Calu3 (cell line): ENCODE results near the gene MYEF2. TPM values are rescaled to one million over a fixed set of nuclear protein-coding genes. Genes with fewer than 3 reads are reported as not detected.

Experiments
- BruUV-seq: library from RNA; stranded (reverse); fragments of 400-500 nt; replicated peaks from 2 replicates; lab custom pipeline; 2021; lab: Mats Ljungman, UMichigan
- CTCF ChIA-PET: fragments of 300-600 bp; sonication (Branson Sonifier 250); formaldehyde crosslinking; loops from one replicate; lab custom pipeline; 2022; ENCODE audit warnings: antibody characterized with exemption; lab: Charles Lee
- DNase-seq: peaks from one replicate; pipeline ENCODE4 v3.0.0; 2022
- H3K27ac Mint-ChIP-seq: one replicate; pipeline ENCODE4 v1.8.0; 2022; ENCODE audit warnings: mixed read lengths; ENCODE audit not compliant: unreplicated experiment
- H3K27me3 Mint-ChIP-seq: one replicate; pipeline ENCODE4 v1.8.0; 2022; ENCODE audit warnings: mixed read lengths; ENCODE audit not compliant: unreplicated experiment
- H3K36me3 Mint-ChIP-seq: one replicate; pipeline ENCODE4 v1.8.0; 2022; ENCODE audit warnings: mild to moderate bottlenecking, moderate library complexity, mixed read lengths; ENCODE audit not compliant: insufficient read depth, unreplicated experiment
- H3K4me1 Mint-ChIP-seq: one replicate; pipeline ENCODE4 v1.8.0; 2022; ENCODE audit warnings: mild to moderate bottlenecking, low read depth, mixed read lengths; ENCODE audit not compliant: unreplicated experiment
- H3K4me3 Mint-ChIP-seq: one replicate; pipeline ENCODE4 v1.8.0; 2022; ENCODE audit warnings: mild to moderate bottlenecking, low read depth, moderate library complexity, mixed read lengths; ENCODE audit not compliant: unreplicated experiment
- H3K9me3 Mint-ChIP-seq: one replicate; pipeline ENCODE4 v1.8.0; 2022; ENCODE audit warnings: low read depth, mixed read lengths; ENCODE audit not compliant: unreplicated experiment
- intact Hi-C: fragments of 100-400 bp; cut with micrococcal nuclease; formaldehyde crosslinking; loops from one replicate; pipeline ENCODE4 v1.10.0; 2022; ENCODE audit not compliant: unreplicated experiment
- total RNA-seq: library from RNA; stranded (reverse); gene quantifications from 2 replicates; pipeline ENCODE4 v1.2.3, GENCODE V29; 2022
- TF ChIP-seq, protein P1 (sequence below): fragments of 200-600 bp; IDR thresholded peaks from one replicate; pipeline ENCODE4 v1.8.0; 2022; ENCODE audit warnings: antibody characterized with exemption; ENCODE audit not compliant: unreplicated experiment

MYEF2 gene
- total RNA-seq, 1 experiment from 2014 or later: 31.1 TPM

DNA sequence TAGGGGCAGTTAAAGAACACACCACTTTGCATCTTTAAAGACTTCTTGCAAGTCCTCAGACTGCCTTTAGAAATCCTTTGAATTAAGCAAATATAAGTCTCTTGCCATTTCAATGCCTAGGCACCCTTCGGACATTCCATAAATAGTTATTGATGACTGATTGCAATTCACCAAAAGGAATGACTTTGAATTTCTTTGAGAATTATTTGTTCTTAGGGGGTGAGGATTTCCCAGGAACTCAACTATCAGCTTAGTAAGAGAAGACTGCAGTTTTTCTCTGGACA is 495 bp upstream of the MYEF2 start:
- TF ChIP-seq, protein P1, sequence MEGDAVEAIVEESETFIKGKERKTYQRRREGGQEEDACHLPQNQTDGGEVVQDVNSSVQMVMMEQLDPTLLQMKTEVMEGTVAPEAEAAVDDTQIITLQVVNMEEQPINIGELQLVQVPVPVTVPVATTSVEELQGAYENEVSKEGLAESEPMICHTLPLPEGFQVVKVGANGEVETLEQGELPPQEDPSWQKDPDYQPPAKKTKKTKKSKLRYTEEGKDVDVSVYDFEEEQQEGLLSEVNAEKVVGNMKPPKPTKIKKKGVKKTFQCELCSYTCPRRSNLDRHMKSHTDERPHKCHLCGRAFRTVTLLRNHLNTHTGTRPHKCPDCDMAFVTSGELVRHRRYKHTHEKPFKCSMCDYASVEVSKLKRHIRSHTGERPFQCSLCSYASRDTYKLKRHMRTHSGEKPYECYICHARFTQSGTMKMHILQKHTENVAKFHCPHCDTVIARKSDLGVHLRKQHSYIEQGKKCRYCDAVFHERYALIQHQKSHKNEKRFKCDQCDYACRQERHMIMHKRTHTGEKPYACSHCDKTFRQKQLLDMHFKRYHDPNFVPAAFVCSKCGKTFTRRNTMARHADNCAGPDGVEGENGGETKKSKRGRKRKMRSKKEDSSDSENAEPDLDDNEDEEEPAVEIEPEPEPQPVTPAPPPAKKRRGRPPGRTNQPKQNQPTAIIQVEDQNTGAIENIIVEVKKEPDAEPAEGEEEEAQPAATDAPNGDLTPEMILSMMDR: no peak
- intact Hi-C loops: no loop called here
- Mint-ChIP-seq H3K36me3 (peaks cover 7% of the 10 kb centered on the region), H3K4me3 (no peak overlapping the region), H3K4me1 (no peaks in the 10 kb centered on the region), H3K27ac (no peak overlapping the region), H3K27me3 (peaks cover under 1% of the 10 kb centered on the region), H3K9me3 (no peaks in the 10 kb centered on the region)
- CTCF ChIA-PET: no interaction called here
- DNase-seq: no peak
- BruUV-seq: no TSS peak

DNA sequence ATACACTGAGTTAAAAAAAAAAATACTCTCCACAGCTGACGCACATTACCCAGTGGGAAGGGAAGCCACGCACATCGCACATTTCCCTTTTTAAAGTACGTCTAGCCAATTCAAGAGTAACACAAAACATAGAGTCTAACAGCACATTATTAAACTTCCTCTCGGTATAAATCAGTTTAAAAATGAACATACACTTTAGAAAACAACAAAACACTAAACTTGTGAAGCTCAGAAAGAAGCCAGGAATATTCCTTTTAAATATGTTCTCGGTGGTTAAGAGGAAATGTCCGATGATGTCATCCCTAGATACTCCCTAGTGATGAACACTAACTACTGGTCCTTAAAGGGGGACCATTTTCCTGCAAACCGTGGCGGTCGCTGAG is 721 bp downstream of the MYEF2 start:
- no peaks in the 10 kb centered on the region for H3K4me1 Mint-ChIP-seq
- H3K36me3 Mint-ChIP-seq: peaks cover 7% of the 10 kb centered on the region
- DNase-seq: no peak

DNA sequence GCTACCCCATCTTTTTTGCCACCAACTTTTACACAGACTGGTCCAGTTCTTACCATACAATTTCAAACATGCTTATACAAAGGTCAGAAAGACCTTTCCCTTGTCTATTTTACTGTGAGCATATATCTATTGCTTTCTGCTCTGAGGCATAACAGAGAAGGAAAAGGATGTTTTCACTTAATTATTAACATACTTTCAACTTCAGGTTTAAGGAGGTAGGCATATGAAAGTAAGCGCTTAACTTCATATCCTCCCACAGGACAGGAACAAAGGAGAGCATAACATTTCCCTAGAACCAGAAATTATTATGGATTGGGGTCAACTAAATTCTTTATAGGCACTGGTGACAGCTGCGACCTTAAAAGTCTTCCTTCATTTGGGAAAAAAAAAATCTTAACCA is 1.1 kb downstream of the MYEF2 start:
- BruUV-seq: TSS peak; percentile 52
- no peaks in the 10 kb centered on the region for H3K27me3 Mint-ChIP-seq
- intact Hi-C loops: no loop called here
- DNase-seq: no peak
- TF ChIP-seq, protein P1: no peak
- peaks cover 7% of the 10 kb centered on the region for H3K36me3 Mint-ChIP-seq
- H3K4me3 Mint-ChIP-seq: peak overlapping the region; percentile 73
- H3K4me1 Mint-ChIP-seq: no peaks in the 10 kb centered on the region
- no peaks in the 10 kb centered on the region for H3K9me3 Mint-ChIP-seq
- CTCF ChIA-PET: interaction anchor here (0.7 kb wide), 1 partner anchor 987 kb away, joined by 3 read pairs; no protein-coding TSS in a partner anchor
- no peak overlapping the region for H3K27ac Mint-ChIP-seq

More for the DNA sequence above, 721 bp downstream of the MYEF2 start:
- Mint-ChIP-seq H3K27ac (peak overlapping the region; percentile 68), H3K27me3 (no peaks in the 10 kb centered on the region), H3K4me3 (peak overlapping the region; percentile 73), H3K9me3 (no peaks in the 10 kb centered on the region)
- TF ChIP-seq, protein P1: no peak
- intact Hi-C loops: no loop called here
- no TSS peak for BruUV-seq
- CTCF ChIA-PET: interaction anchor here (0.7 kb wide), 1 partner anchor 987 kb away, joined by 3 read pairs; no protein-coding TSS in a partner anchor

DNA sequence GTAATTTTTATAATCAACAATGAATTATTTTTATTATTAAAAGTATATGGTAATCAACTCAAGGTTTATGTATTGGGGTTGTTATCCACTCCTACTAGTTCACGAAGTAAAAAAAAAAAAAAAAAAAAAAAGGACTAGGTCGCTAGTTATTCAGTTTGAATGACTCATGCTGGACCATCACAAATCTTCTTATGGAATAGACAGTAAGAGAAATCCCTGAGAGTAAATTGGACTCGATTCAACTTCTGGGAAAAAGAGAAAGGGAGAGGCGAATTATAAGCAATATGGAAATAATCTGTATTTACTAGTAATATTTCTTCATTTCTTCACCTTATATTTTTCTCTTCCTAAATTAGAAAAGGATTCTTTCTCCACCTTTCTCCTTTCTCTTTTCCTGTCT is 2.0 kb downstream of the MYEF2 start:
- DNase-seq: no peak
- intact Hi-C loops: no loop called here
- Mint-ChIP-seq H3K27me3 (no peaks in the 10 kb centered on the region), H3K36me3 (peaks cover 7% of the 10 kb centered on the region), H3K9me3 (no peaks in the 10 kb centered on the region), H3K4me1 (no peaks in the 10 kb centered on the region), H3K27ac (no peak overlapping the region), H3K4me3 (no peak overlapping the region)
- BruUV-seq: no TSS peak
- CTCF ChIA-PET: no interaction called here
- TF ChIP-seq, protein P1: no peak
